WTC11 (cell line): ENCODE results near the gene IL12B. TPM values are rescaled to one million over a fixed set of nuclear protein-coding genes. Genes with fewer than 3 reads are reported as not detected.

Experiments
- ATAC-seq: fragments of 200-7000 bp; cut with Tn5 transposase; 2 replicates; pipeline ENCODE4 v1.10.0; 2021; ENCODE audit warnings: mild to moderate bottlenecking, moderate library complexity
- CTCF ChIA-PET: fragments of 300-600 bp; sonication (Branson Sonifier 250); formaldehyde crosslinking; loops from one replicate; lab custom pipeline; 2021; ENCODE audit warnings: antibody characterized with exemption; lab: Charles Lee
- POLR2A ChIA-PET: fragments of 350-600 bp; sonication (Branson Sonifier 250); formaldehyde crosslinking; loops from one replicate; lab custom pipeline; 2021; ENCODE audit warnings: antibody characterized with exemption; lab: Charles Lee
- DNase-seq: peaks from one replicate; pipeline ENCODE4 v3.0.0; 2021; ENCODE audit warnings: low spot score
- H3K27ac Mint-ChIP-seq: 2 replicates; pipeline ENCODE4 v1.8.0; 2021; ENCODE audit warnings: mixed read lengths
- H3K27me3 Mint-ChIP-seq: 2 replicates; pipeline ENCODE4 v1.8.0; 2021; ENCODE audit warnings: low read depth, mild to moderate bottlenecking, moderate library complexity, mixed read lengths
- H3K36me3 Mint-ChIP-seq: 2 replicates; pipeline ENCODE4 v1.8.0; 2021; ENCODE audit warnings: mixed read lengths
- H3K4me1 Mint-ChIP-seq: 2 replicates; pipeline ENCODE4 v1.8.0; 2022; ENCODE audit warnings: mixed read lengths
- H3K4me3 Mint-ChIP-seq: 2 replicates; pipeline ENCODE4 v1.8.0; 2021; ENCODE audit warnings: mild to moderate bottlenecking, moderate library complexity, mixed read lengths
- H3K9me3 Mint-ChIP-seq: 2 replicates; pipeline ENCODE4 v1.8.0; 2021; ENCODE audit warnings: mixed read lengths
- AR ChIP-seq: fragments of 250-450 bp; sonication (Bioruptor Pico); IDR thresholded peaks from 2 replicates; pipeline ENCODE4 v1.9.0; 2021; ENCODE audit warnings: mild to moderate bottlenecking
- CBFB ChIP-seq: sonication (generic); formaldehyde crosslinking; IDR thresholded peaks from 2 replicates; pipeline ENCODE4 v1.8.1; 2022; ENCODE audit warnings: mild to moderate bottlenecking, low read depth, missing genetic modification reagents
- CTCF ChIP-seq: fragments of 200-600 bp; IDR thresholded peaks from 2 replicates; pipeline ENCODE4 v1.8.0; 2022; ENCODE audit warnings: antibody characterized with exemption
- E2F5 ChIP-seq: sonication (generic); formaldehyde crosslinking; IDR thresholded peaks from 2 replicates; pipeline ENCODE4 v1.8.1; 2022; ENCODE audit warnings: mild to moderate bottlenecking, moderate library complexity, missing genetic modification reagents
- ELF4 ChIP-seq: sonication (generic); formaldehyde crosslinking; IDR thresholded peaks from 2 replicates; pipeline ENCODE4 v1.8.1; 2022; ENCODE audit warnings: low read depth, mild to moderate bottlenecking, moderate library complexity, missing genetic modification reagents
- FOXJ3 ChIP-seq: sonication (generic); formaldehyde crosslinking; IDR thresholded peaks from 2 replicates; pipeline ENCODE4 v1.9.0; 2021; ENCODE audit warnings: missing genetic modification reagents, mild to moderate bottlenecking, borderline replicate concordance
- FOXP4 ChIP-seq: sonication (generic); formaldehyde crosslinking; IDR thresholded peaks from 2 replicates; pipeline ENCODE4 v1.8.0; 2022; ENCODE audit warnings: mild to moderate bottlenecking, missing genetic modification reagents
- GRHL2 ChIP-seq: fragments of 250-450 bp; sonication (Bioruptor Pico); IDR thresholded peaks from 2 replicates; pipeline ENCODE4 v1.8.0; 2022; ENCODE audit warnings: mild to moderate bottlenecking, moderate library complexity; ENCODE audit not compliant: insufficient replicate concordance, severe bottlenecking
- HMGXB4 ChIP-seq: sonication (generic); formaldehyde crosslinking; IDR thresholded peaks from 2 replicates; pipeline ENCODE4 v1.8.1; 2023; ENCODE audit warnings: mild to moderate bottlenecking, moderate library complexity, missing genetic modification reagents
- JUN ChIP-seq: sonication (generic); formaldehyde crosslinking; IDR thresholded peaks from 2 replicates; pipeline ENCODE4 v1.8.0; 2023; ENCODE audit warnings: mild to moderate bottlenecking, missing genetic modification reagents
- NFYB ChIP-seq: sonication (generic); formaldehyde crosslinking; conservative IDR thresholded peaks from 2 replicates; pipeline ENCODE4 v1.8.0; 2022; ENCODE audit warnings: low read depth, missing genetic modification reagents
- NR3C1 ChIP-seq: sonication (generic); formaldehyde crosslinking; conservative IDR thresholded peaks from 2 replicates; pipeline ENCODE4 v1.8.1; 2023; ENCODE audit warnings: low read depth, mild to moderate bottlenecking, missing genetic modification reagents
- RORB ChIP-seq: fragments of 250-450 bp; sonication (Bioruptor Pico); IDR thresholded peaks from 2 replicates; pipeline ENCODE4 v1.9.0; 2021; ENCODE audit warnings: mild to moderate bottlenecking
- SMAD4 ChIP-seq: sonication (generic); formaldehyde crosslinking; IDR thresholded peaks from 2 replicates; pipeline ENCODE4 v1.8.0; 2022; ENCODE audit warnings: mild to moderate bottlenecking, missing genetic modification reagents
- USF1 ChIP-seq: sonication (generic); formaldehyde crosslinking; IDR thresholded peaks from 2 replicates; pipeline ENCODE4 v1.8.0; 2022; ENCODE audit warnings: mild to moderate bottlenecking, missing genetic modification reagents
- USF2 ChIP-seq: sonication (generic); formaldehyde crosslinking; IDR thresholded peaks from 2 replicates; pipeline ENCODE4 v1.8.1; 2023; ENCODE audit warnings: mild to moderate bottlenecking, missing genetic modification reagents, moderate library complexity
- ZMAT4 ChIP-seq: fragments of 250-450 bp; sonication (Bioruptor Pico); IDR thresholded peaks from 2 replicates; pipeline ENCODE4 v1.9.0; 2021; ENCODE audit warnings: mild to moderate bottlenecking
- ZNF138 ChIP-seq: sonication (generic); formaldehyde crosslinking; conservative IDR thresholded peaks from 2 replicates; pipeline ENCODE4 v1.8.1; 2022; ENCODE audit warnings: mild to moderate bottlenecking, moderate library complexity, missing genetic modification reagents
- ZNF219 ChIP-seq: sonication (generic); formaldehyde crosslinking; IDR thresholded peaks from 2 replicates; pipeline ENCODE4 v1.8.0; 2023; ENCODE audit warnings: missing genetic modification reagents, mild to moderate bottlenecking, borderline replicate concordance
- ZNF232 ChIP-seq: sonication (generic); formaldehyde crosslinking; IDR thresholded peaks from 2 replicates; pipeline ENCODE4 v1.8.0; 2022; ENCODE audit warnings: mild to moderate bottlenecking, missing genetic modification reagents
- ZNF263 ChIP-seq: sonication (generic); formaldehyde crosslinking; IDR thresholded peaks from 2 replicates; pipeline ENCODE4 v1.8.1; 2022; ENCODE audit warnings: low read depth, mild to moderate bottlenecking, moderate library complexity, missing genetic modification reagents
- ZNF423 ChIP-seq: fragments of 250-450 bp; sonication (Bioruptor Pico); IDR thresholded peaks from 2 replicates; pipeline ENCODE4 v2.1.2; 2022; ENCODE audit warnings: mild to moderate bottlenecking, moderate library complexity
- total RNA-seq: library from RNA; stranded (reverse); gene quantifications from 3 replicates; pipeline ENCODE4 v1.2.3, GENCODE V29; 2021

The IL12B gene
- total RNA-seq, 1 experiment from 2014 or later: not detected

GRCh38 chr5:159319832-159320231 is 10.5 kb downstream of the IL12B start:
- Mint-ChIP-seq H3K9me3 (no peaks in the 10 kb centered on the region), H3K36me3 (no peaks in the 10 kb centered on the region), H3K4me1 (no peaks in the 10 kb centered on the region), H3K4me3 (no peak overlapping the region), H3K27ac (no peak overlapping the region), H3K27me3 (no peaks in the 10 kb centered on the region)
- ATAC-seq (no peak), DNase-seq (no peak)
- POLR2A ChIA-PET: no interaction called here
- CTCF ChIA-PET: interaction anchor here (1.8 to 4.9 kb wide), 2 partner anchors 12 to 162 kb away, joined by 9 to 62 read pairs; no protein-coding TSS in a partner anchor
- TF ChIP-seq NR3C1: no peak
- TF ChIP-seq NFYB (CRISPR knock-in tag): no peak
- no peak for TF ChIP-seq RORB
- TF ChIP-seq USF1 (CRISPR knock-in tag): no peak
- no peak for TF ChIP-seq ZNF423 (CRISPR knock-in tag)
- no peak for TF ChIP-seq HMGXB4 (CRISPR knock-in tag)
- no peak for TF ChIP-seq ZNF263 (CRISPR knock-in tag)
- TF ChIP-seq JUN (CRISPR knock-in tag): no peak
- TF ChIP-seq ZNF232 (CRISPR knock-in tag): no peak
- TF ChIP-seq ZNF219 (CRISPR knock-in tag): no peak
- TF ChIP-seq ZMAT4: no peak

GRCh38 chr5:159319363-159319762 is 10.9 kb downstream of the IL12B start:
- Mint-ChIP-seq H3K4me1 (no peaks in the 10 kb centered on the region), H3K9me3 (no peaks in the 10 kb centered on the region)
- no peak for TF ChIP-seq ZNF263 (CRISPR knock-in tag)
- no peak for TF ChIP-seq E2F5 (CRISPR knock-in tag)
- no peak for TF ChIP-seq FOXP4 (CRISPR knock-in tag)
- TF ChIP-seq SMAD4 (CRISPR knock-in tag): no peak
- no peak for TF ChIP-seq AR
- no peak for TF ChIP-seq CTCF
- no peak for TF ChIP-seq ZMAT4
- TF ChIP-seq CBFB (CRISPR knock-in tag): no peak
- TF ChIP-seq ELF4 (CRISPR knock-in tag): no peak
- TF ChIP-seq USF2 (CRISPR knock-in tag): no peak
- TF ChIP-seq GRHL2 (CRISPR knock-in tag): no peak
- no peak for TF ChIP-seq ZNF423 (CRISPR knock-in tag)
- no peak for TF ChIP-seq FOXJ3 (CRISPR knock-in tag)
- TF ChIP-seq ZNF138 (CRISPR knock-in tag): no peak

More at GRCh38 chr5:159319363-159319762, 10.9 kb downstream of the IL12B start:
- no peak for DNase-seq
- no peaks in the 10 kb centered on the region for H3K36me3 Mint-ChIP-seq
- ChIA-PET CTCF (interaction anchor here (0.6 to 4.9 kb wide), 3 partner anchors 12 to 162 kb away, joined by 3 to 62 read pairs (median 9); no protein-coding TSS in a partner anchor), POLR2A (no interaction called here)
- no peaks in the 10 kb centered on the region for H3K27me3 Mint-ChIP-seq
- ATAC-seq: no peak
- H3K27ac Mint-ChIP-seq: no peak overlapping the region
- no peak overlapping the region for H3K4me3 Mint-ChIP-seq
